ENCODE data around the gene ACSM2B.
"Not testable (repeated sequence)": the region's sequence is repeated elsewhere in the genome, so short reads cannot be mapped to it uniquely, and the experiment has no call there.

DNA sequence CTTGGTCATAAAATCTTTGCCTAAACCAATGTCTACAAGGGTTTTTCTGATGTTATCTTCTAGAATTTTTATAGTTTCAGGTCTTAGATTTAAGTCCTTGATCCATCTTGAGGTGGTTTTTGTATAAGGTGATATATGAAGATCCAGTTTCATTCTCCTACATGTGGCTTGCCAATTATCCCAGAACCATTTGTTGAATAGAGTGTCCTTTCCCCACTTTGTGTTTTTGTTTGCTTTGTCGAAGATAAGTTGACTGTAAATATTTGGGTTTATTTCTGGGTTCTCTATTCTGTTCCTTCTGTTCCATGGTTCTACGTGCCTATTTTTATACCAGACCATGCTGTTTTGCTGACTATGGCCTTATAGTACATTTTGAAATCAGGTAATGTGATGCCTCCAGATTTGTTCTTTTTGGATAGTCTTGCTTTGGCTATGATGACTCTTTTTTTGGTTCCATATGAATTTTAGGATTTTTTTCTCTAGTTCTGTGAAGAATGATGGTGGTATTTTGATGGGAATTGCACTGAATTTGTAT lies 7.0 kb downstream of the ACSM2B start:
- TF ChIP-seq, protein P1, sequence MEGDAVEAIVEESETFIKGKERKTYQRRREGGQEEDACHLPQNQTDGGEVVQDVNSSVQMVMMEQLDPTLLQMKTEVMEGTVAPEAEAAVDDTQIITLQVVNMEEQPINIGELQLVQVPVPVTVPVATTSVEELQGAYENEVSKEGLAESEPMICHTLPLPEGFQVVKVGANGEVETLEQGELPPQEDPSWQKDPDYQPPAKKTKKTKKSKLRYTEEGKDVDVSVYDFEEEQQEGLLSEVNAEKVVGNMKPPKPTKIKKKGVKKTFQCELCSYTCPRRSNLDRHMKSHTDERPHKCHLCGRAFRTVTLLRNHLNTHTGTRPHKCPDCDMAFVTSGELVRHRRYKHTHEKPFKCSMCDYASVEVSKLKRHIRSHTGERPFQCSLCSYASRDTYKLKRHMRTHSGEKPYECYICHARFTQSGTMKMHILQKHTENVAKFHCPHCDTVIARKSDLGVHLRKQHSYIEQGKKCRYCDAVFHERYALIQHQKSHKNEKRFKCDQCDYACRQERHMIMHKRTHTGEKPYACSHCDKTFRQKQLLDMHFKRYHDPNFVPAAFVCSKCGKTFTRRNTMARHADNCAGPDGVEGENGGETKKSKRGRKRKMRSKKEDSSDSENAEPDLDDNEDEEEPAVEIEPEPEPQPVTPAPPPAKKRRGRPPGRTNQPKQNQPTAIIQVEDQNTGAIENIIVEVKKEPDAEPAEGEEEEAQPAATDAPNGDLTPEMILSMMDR (IDR thresholded peaks at IDR 0.05; ENCODE audit: low read length), result not testable (repeated sequence)
- TF ChIP-seq EZH2 (optimal IDR thresholded peaks at IDR 0.05; ENCODE audit: low read depth, low read length), result not testable (repeated sequence)

All from MM.1S (cell line).